ENCODE data around the gene TEX36. TPM values are rescaled to one million over a fixed set of nuclear protein-coding genes. Genes with fewer than 3 reads are reported as not detected.

TEX36 gene
- total RNA-seq, 3 donors from 2014 or later (not counting 1 experiment from before 2014, with no cell fraction given): not detected

GRCh38 chr10:125606414-125607010 lies 76.5 kb downstream of the TEX36 start:
- intact Hi-C loops (cut with micrococcal nuclease): no loop called here
- no peak overlapping the region for H3K4me3 ChIP-seq (ENCODE audit: low read length)
- H3K36me3 ChIP-seq (ENCODE audit: control insufficient read depth, insufficient read depth, low read length): no peaks in the 10 kb centered on the region
- H3K4me1 ChIP-seq (ENCODE audit: control insufficient read depth, insufficient read depth, low read length): no peaks in the 10 kb centered on the region
- Mint-ChIP-seq H3K4me1 (no peaks in the 10 kb centered on the region), H3K27ac (no peak overlapping the region), H3K9me3 (no peaks in the 10 kb centered on the region), H3K4me3 (no peak overlapping the region), H3K36me3 (no peaks in the 10 kb centered on the region), H3K27me3 (ENCODE audit: low read depth in 2 of 2) (peaks cover 15 to 37% of the 10 kb centered on the region in 2 donors)
- H3K27me3 ChIP-seq (ENCODE audit: control insufficient read depth, insufficient read depth, low read length): no peaks in the 10 kb centered on the region
- no peak for ATAC-seq
- no peak overlapping the region for H3K27ac ChIP-seq (ENCODE audit: low read length)
- WGBS (ENCODE audit: insufficient coverage): 67% methylated on average over 8 of the region's 9 CpGs
- TF ChIP-seq, protein P1, sequence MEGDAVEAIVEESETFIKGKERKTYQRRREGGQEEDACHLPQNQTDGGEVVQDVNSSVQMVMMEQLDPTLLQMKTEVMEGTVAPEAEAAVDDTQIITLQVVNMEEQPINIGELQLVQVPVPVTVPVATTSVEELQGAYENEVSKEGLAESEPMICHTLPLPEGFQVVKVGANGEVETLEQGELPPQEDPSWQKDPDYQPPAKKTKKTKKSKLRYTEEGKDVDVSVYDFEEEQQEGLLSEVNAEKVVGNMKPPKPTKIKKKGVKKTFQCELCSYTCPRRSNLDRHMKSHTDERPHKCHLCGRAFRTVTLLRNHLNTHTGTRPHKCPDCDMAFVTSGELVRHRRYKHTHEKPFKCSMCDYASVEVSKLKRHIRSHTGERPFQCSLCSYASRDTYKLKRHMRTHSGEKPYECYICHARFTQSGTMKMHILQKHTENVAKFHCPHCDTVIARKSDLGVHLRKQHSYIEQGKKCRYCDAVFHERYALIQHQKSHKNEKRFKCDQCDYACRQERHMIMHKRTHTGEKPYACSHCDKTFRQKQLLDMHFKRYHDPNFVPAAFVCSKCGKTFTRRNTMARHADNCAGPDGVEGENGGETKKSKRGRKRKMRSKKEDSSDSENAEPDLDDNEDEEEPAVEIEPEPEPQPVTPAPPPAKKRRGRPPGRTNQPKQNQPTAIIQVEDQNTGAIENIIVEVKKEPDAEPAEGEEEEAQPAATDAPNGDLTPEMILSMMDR (IDR thresholded peaks at IDR 0.05): no peak
- H3K9me3 ChIP-seq (ENCODE audit: control insufficient read depth, insufficient read depth, low read length): no peaks in the 10 kb centered on the region
- DNase-seq: no peak

Other genes with a start within 250 kb of the TEX36 start
- 10 to 100 TPM; 40.6 to 66.2 (median 57.5) TPM for gene EDRF1, start 36.5 kb upstream of the TEX36 start, total RNA-seq
- under 1 TPM; 0.32 to 0.85 (median 0.35) TPM for gene MMP21, start 92.7 kb upstream of the TEX36 start, total RNA-seq
- gene UROS, start 140.1 kb upstream of the TEX36 start, total RNA-seq: 10 to 100 TPM; 29.1 to 42.5 (median 35.2) TPM
- gene BCCIP, start 140.4 kb upstream of the TEX36 start, total RNA-seq: 10 to 100 TPM; 39.3 to 48.2 (median 41.3) TPM
- gene DHX32, start 198.1 kb upstream of the TEX36 start, total RNA-seq: 10 to 100 TPM in 2 of 3 donors, 1 to 10 TPM in 1; 6.9 to 11.9 (median 10.9) TPM
- not detected for gene FANK1, start 213.4 kb upstream of the TEX36 start, total RNA-seq